Small intestine (tissue), 7 donors: ENCODE measurements around the gene RAB37. TPM values are rescaled to one million over a fixed set of nuclear protein-coding genes. Genes with fewer than 3 reads are reported as not detected.

Experiments used
- DNase-seq, 2 donors: peaks; one replicate each; pipeline versions ENCODE4 v3.0.0 to v3.0.0-alpha.2; 2013
- FAIRE-seq: peaks from 2 replicates; lab custom pipeline; 2012; peaks lifted over from hg19 to GRCh38; lab: Jason Lieb, UNC
- H3K27ac ChIP-seq, 3 donors: one replicate each; pipeline ENCODE4 v1.5.1; 2013; ENCODE audit warnings: low read length in 2 of 3, mild to moderate bottlenecking in 2 of 3, control low read depth in 1 of 3, inconsistent platforms in 1 of 3, low read depth in 1 of 3, moderate library complexity in 1 of 3
- H3K27me3 ChIP-seq, 3 donors: one replicate each; pipeline ENCODE4 v1.6.1; 2013; ENCODE audit warnings: low read length in 3 of 3, inconsistent platforms in 1 of 3; ENCODE audit not compliant: control insufficient read depth in 3 of 3, insufficient read depth in 3 of 3
- H3K36me3 ChIP-seq, 3 donors: one replicate each; pipeline ENCODE4 v1.6.1; 2013; ENCODE audit warnings: low read length in 3 of 3, inconsistent platforms in 1 of 3, low read depth in 1 of 3, mild to moderate bottlenecking in 1 of 3, moderate library complexity in 1 of 3; ENCODE audit not compliant: control insufficient read depth in 3 of 3, insufficient read depth in 2 of 3
- H3K4me1 ChIP-seq, 3 donors: one replicate each; pipeline ENCODE4 v1.6.1; 2013; ENCODE audit warnings: low read length in 2 of 3, inconsistent platforms in 1 of 3, low read depth in 1 of 3, mild to moderate bottlenecking in 1 of 3, moderate library complexity in 1 of 3; ENCODE audit not compliant: control insufficient read depth in 3 of 3, insufficient read depth in 2 of 3
- H3K4me3 ChIP-seq, 3 donors: one replicate each; pipeline ENCODE4 v1.5.1; 2013; ENCODE audit warnings: low read length in 3 of 3, control low read depth in 1 of 3, inconsistent platforms in 1 of 3, low read depth in 1 of 3, mild to moderate bottlenecking in 1 of 3, moderate library complexity in 1 of 3
- H3K9me3 ChIP-seq, 2 donors: one replicate each; pipeline ENCODE4 v1.6.1; 2013; ENCODE audit warnings: low read depth in 1 of 2, low read length in 1 of 2; ENCODE audit not compliant: control insufficient read depth in 2 of 2, insufficient read depth in 1 of 2
- WGBS, 3 donors: extraction: QIAGEN DNeasy Blood & Tissue Kit; methylation state at CpG; one replicate each; pipeline ENCODE4 v1.1.7; 2013; 5-methylcytosine and 5-hydroxymethylcytosine counted together
- polyA plus RNA-seq, 4 donors: library from polyadenylated mRNA; stranded (reverse) in 3 of 4; unstranded in 1 of 4; fragments of 200-250 nt in 3 of 4; fragments of 120-200 nt in 1 of 4; gene quantifications; one replicate each; pipeline versions ENCODE4 v1.2.1 to v1.2.3, GENCODE V29; 2013
- donor health status: healthy with polysubstance abuse.
- donor health status: control.
- donor health status: control.
- donor health status: Bipolar disorder and iron deficiency.
- donor health status: healthy.

RAB37 gene
- polyA plus RNA-seq, 4 donors, result 1.8 to 18.7 (median 4.1) TPM

- Histone ChIP-seq H3K27ac (no peak overlapping the region), H3K27me3 (no peaks in the 10 kb centered on the region), H3K4me3 (no peak overlapping the region), H3K4me1 (no peaks in the 10 kb centered on the region), H3K9me3 (no peaks in the 10 kb centered on the region), H3K36me3 (no peaks in the 10 kb centered on the region)
- DNase-seq, result no peak
- no peak for FAIRE-seq
- 60 to 74% (median 64%) methylated on average over 16 of the region's 16 CpGs for whole genome bisulfite sequencing, 3 donors
Measured at GRCh38 chr17:74730491-74731346, 6.3 kb upstream of the RAB37 start.

DNA sequence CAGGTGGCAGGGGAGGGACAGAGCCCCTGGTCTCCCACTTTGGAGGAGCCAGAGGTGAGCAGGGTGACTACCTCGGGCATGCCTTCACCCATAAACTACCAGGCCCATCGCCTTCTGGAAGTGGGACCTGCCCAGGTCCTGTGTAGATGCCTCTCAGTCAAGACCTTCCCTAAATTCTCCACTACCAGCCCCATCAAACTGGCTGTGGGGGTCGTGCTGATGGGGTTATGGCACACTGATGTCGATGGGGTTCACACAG is 5.8 kb upstream of the RAB37 start:
- peaks cover 0 to 3% (median 2%) of the 10 kb centered on the region in 3 donors for H3K4me1 ChIP-seq
- no peak overlapping the region for H3K27ac ChIP-seq
- FAIRE-seq (no peak), DNase-seq (no peak)
- H3K4me3 ChIP-seq, result no peak overlapping the region
- H3K27me3 ChIP-seq, result peaks cover 0 to 2% (median 0%) of the 10 kb centered on the region in 3 donors
- H3K36me3 ChIP-seq, result no peaks in the 10 kb centered on the region
- H3K9me3 ChIP-seq, result no peaks in the 10 kb centered on the region
- WGBS, 3 donors, result 59 to 81% (median 60%) methylated on average over 4 of the region's 4 CpGs

DNA sequence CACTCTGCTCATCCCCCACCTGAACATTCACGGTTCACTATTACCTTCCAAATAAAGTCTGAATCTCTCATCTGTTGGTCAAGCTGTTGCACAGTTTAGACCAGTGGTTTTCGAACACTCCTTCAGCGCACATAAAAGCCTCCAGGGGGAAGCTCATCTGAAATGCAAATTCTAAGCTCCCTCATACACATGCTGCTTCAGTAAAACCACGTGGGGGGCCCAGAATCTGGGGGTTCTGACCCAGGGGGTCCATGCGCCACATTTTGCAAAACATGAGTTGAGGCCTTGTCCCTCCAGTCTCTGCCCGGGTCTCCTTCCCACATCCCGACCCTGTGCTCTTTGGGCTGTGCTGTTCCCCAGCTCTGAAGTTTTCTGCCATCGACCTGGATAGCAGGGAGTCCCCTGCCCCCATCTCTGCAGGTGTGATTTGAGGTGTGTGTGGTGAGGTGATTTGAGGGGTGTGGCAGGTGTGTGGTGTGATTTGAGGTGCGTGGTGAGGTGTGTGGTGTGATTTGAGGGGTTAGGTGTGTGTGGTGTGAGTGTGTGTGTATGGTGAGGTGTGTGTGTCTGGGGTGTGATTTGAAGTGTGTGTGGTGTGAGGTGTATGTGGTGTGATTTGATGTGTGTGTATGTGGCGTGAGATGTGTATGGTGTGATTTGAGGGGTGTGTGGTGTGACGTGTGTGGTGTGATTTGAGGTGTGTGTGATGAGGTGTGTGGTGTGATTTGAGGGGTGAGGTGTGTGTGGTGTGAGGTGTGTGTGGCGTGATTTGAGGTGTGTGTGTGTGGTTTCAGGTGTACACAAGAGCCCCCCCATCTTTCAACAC is 4.8 kb upstream of the RAB37 start:
- no peak for FAIRE-seq

GRCh38 chr17:74733365-74734122 is 3.5 kb upstream of the RAB37 start:
- H3K9me3 ChIP-seq, result no peaks in the 10 kb centered on the region
- peaks cover 0 to 18% (median 13%) of the 10 kb centered on the region in 3 donors for H3K4me1 ChIP-seq
- no peak overlapping the region for H3K4me3 ChIP-seq
- peaks cover 0 to 13% (median 0%) of the 10 kb centered on the region in 3 donors for H3K27me3 ChIP-seq
- H3K27ac ChIP-seq, result no peak overlapping the region
- WGBS, 3 donors, result 57 to 66% (median 59%) methylated on average over 9 of the region's 9 CpGs
- no peaks in the 10 kb centered on the region for H3K36me3 ChIP-seq
- FAIRE-seq (no peak), DNase-seq (no peak)

More for the DNA sequence above, 4.8 kb upstream of the RAB37 start:
- no peak overlapping the region for H3K4me3 ChIP-seq
- no peaks in the 10 kb centered on the region for H3K36me3 ChIP-seq
- peaks cover 0 to 7% (median 4%) of the 10 kb centered on the region in 3 donors for H3K4me1 ChIP-seq
- no peaks in the 10 kb centered on the region for H3K9me3 ChIP-seq
- 67 to 78% (median 70%) methylated on average over 12 of the region's 12 CpGs for WGBS, 3 donors
- H3K27me3 ChIP-seq, result peaks cover 0 to 5% (median 0%) of the 10 kb centered on the region in 3 donors
- DNase-seq, result no peak
- H3K27ac ChIP-seq, result no peak overlapping the region

DNA sequence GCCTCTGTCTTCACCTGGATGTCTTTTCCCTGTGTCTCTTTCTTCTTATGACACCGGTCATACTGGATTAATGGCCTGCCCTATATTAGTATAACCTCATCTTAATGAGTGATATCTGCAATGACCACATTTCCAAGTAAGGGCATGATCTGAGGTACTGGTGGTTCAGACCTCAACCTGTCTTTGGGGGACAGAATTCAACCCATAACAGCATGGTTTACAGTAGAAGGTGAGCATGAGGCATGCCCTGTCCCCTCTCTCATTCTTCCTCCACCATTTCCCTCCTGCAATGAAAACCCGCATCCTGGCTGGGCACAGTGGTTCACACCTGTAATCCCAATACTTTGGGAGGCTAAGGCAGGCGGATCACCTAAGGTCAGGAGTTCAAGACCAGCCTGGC is 2.8 kb upstream of the RAB37 start:
- H3K4me3 ChIP-seq, result no peak overlapping the region
- DNase-seq (no peak), FAIRE-seq (no peak)
- H3K27me3 ChIP-seq, result peaks cover 0 to 13% (median 0%) of the 10 kb centered on the region in 3 donors
- H3K36me3 ChIP-seq, result no peaks in the 10 kb centered on the region
- peaks cover 0 to 23% (median 15%) of the 10 kb centered on the region in 3 donors for H3K4me1 ChIP-seq
- H3K9me3 ChIP-seq, result no peaks in the 10 kb centered on the region
- H3K27ac ChIP-seq, result no peak overlapping the region
- 82 to 93% (median 88%) methylated on average over 3 of the region's 3 CpGs for WGBS, 3 donors

DNA sequence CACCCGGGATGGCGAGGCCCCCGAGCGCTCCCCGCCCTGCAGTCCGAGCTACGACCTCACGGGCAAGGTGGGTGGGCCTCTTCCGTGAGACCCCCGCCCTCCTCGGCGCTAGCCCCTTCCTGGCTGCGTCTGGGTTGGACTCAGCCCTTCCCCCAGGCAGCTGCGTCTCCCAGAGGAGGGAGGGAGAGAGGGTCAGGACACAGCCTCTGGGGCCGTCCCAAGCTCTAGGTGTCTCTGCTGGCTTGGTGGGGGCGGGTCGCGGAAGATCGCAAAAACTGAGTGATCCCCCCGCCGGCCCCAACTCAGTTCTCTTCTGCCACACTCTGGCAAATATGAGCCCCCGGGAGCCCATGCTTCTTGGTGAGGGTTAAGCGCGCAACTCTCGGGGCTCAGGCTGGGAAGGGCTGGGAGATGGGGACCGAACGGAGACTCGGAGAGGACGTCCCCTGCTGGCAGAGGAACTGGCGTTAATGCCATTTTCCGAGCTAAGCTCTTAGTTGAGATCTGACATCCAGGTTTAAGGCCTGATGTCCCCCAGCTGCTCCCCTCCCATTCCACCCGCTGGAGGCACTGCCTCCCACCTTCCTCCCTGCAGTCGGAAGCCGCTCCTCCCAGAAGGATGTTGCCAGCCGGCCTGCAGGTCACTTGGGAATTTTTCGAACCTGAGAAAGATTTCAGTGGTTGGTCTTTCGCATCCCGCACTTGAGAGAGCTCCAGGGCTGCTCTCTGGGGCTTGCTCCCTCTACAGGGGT is 419 bp downstream of the RAB37 start:
- WGBS, 3 donors, result 2 to 4% (median 3%) methylated on average over 37 to 38 of the region's 38 CpGs
- H3K4me1 ChIP-seq, result peaks cover 0 to 45% (median 15%) of the 10 kb centered on the region in 3 donors
- no peaks in the 10 kb centered on the region for H3K9me3 ChIP-seq
- peak overlapping the region in 2 of 3 donors; percentile 50 to 70 for H3K27ac ChIP-seq
- H3K4me3 ChIP-seq, result peak overlapping the region; percentile 38 to 52 (median 46)
- H3K36me3 ChIP-seq, result no peaks in the 10 kb centered on the region
- DNase-seq (peak in 1 of 2 donors; percentile 70), FAIRE-seq (no peak)
- H3K27me3 ChIP-seq, result peaks cover 0 to 13% (median 0%) of the 10 kb centered on the region in 3 donors

DNA sequence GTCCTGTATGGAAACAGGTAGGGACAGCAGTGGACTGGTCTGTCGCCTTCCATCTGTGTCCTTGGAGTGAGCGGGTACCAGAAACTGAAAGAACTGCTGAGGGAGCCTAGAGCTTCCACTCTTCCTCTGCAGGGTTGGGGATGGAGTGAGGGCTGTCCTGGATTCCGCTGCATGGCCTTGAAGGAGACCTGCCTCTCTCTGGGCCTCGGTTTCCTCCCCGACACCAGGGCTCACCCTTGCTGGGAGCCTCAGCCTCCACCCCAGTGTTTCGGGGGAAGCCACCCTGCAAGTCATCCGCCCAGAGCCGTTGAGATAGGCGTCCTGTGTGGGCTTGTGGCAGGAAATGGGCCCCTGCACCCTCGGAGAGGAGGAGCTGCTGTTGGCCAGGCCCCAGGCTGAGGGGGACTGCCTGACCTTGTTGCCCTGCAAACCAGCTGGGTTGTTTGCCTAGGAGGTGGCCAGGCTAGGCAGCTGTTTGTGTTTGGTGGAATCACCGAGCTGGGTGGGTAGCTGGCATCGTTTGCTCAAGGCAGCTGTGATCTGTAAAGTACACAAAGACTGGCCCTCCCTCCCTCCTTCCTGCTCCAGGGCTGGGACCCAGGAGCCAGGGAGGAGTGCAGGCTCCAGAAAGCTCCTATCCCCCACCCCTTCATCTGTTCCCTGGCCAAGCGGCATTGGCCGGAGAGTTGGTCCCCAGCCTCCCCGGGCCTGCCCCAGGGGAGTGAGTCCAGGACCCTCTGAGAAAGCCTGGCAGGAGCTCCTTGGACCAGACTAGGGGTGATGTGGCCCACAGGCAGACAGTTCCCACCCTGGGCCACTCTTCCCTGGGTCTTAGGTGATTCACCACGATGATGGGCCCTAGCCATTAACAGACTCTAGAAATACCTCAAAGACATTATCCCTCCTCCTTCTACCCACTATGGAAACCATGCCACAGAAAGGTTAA is 1.3 kb downstream of the RAB37 start:
- 21 to 22% (median 22%) methylated on average over 16 of the region's 16 CpGs for WGBS, 3 donors
- H3K36me3 ChIP-seq, result no peaks in the 10 kb centered on the region
- H3K27me3 ChIP-seq, result peaks cover 0 to 13% (median 0%) of the 10 kb centered on the region in 3 donors
- peak overlapping the region in 2 of 3 donors; percentile 4 to 50 for H3K27ac ChIP-seq
- H3K9me3 ChIP-seq, result no peaks in the 10 kb centered on the region
- FAIRE-seq, result no peak
- H3K4me1 ChIP-seq, result peaks cover 0 to 45% (median 15%) of the 10 kb centered on the region in 3 donors
- peak; percentile 41 to 61 for DNase-seq
- H3K4me3 ChIP-seq, result peak overlapping the region in 2 of 3 donors; percentile 46 to 52
